IPS-18a (cell line): ENCODE measurements around the gene FLRT1.

Experiments used
- H3K27ac ChIP-seq: one replicate; pipeline ENCODE4 v1.5.1; 2013; ENCODE audit warnings: low read length
- H3K27me3 ChIP-seq: one replicate; pipeline ENCODE4 v1.6.1; 2013; ENCODE audit warnings: mild to moderate bottlenecking, low read length; ENCODE audit not compliant: control insufficient read depth, insufficient read depth
- H3K36me3 ChIP-seq: one replicate; pipeline ENCODE4 v1.6.1; 2013; ENCODE audit warnings: low read depth, low read length; ENCODE audit not compliant: control insufficient read depth
- H3K4me1 ChIP-seq: one replicate; pipeline ENCODE4 v1.6.1; 2013; ENCODE audit warnings: low read depth, low read length; ENCODE audit not compliant: control insufficient read depth
- H3K4me3 ChIP-seq: one replicate; pipeline ENCODE4 v1.5.1; 2013; ENCODE audit warnings: low read length
- H3K9ac ChIP-seq: one replicate; pipeline ENCODE4 v1.6.1; 2013; ENCODE audit warnings: mild to moderate bottlenecking, low read length, moderate library complexity
- H3K9me3 ChIP-seq: one replicate; pipeline ENCODE4 v1.6.1; 2013; ENCODE audit warnings: low read depth, low read length; ENCODE audit not compliant: control insufficient read depth

The FLRT1 gene

DNA sequence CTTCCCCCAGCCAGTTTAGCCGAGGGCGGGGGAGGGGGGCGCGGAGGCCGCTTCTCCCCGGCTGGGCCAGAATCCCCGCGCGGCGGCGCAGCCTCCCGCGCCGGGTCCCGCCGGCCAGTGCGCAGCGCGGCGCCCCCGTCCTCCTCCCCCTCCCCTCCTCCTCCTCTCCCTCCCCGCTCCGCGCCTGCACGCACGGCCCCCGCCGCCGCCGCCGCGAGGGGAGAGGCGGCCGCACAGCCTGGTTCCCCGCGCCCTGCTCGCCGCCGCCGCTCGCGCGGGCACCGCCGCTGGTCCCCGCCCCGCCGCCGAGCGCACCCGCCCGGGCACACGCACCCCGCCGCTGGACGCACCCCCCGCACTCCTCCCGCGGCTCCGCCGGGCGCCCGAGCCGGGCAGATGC, at the start of gene FLRT1:
TSS of gene FLRT1 (plus strand) at position 356 of the 400 bp plus-strand sequence. CDS start 80,337 bp downstream, outside the sequence.
- H3K4me3 ChIP-seq, result peak within 1 kb of the TSS; percentile 51
- no peaks in the 10 kb centered on the region for H3K4me1 ChIP-seq
- H3K9me3 ChIP-seq, result no peaks in the 10 kb centered on the region
- H3K36me3 ChIP-seq, result no peaks in the 10 kb centered on the region
- H3K27ac ChIP-seq, result no peak within 1 kb of the TSS
- H3K27me3 ChIP-seq, result peaks cover 96% of the 10 kb centered on the region
- no peak within 1 kb of the TSS for H3K9ac ChIP-seq

GRCh38 chr11:63986156-63986931, 49.4 kb upstream of the FLRT1 start, which contains the start of gene OTUB1:
Gene OTUB1 (plus strand): TSS chr11:63986438. CDS start chr11:63986457, 19 bp downstream.
- H3K4me3 ChIP-seq, result peak within 1 kb of the TSS; percentile 69
- H3K27ac ChIP-seq, result peak within 1 kb of the TSS; percentile 7
- no peaks in the 10 kb centered on the region for H3K9me3 ChIP-seq
- peaks cover 5% of the 10 kb centered on the region for H3K4me1 ChIP-seq
- H3K27me3 ChIP-seq, result no peaks in the 10 kb centered on the region
- peaks cover 22% of the 10 kb centered on the region for H3K36me3 ChIP-seq
- H3K9ac ChIP-seq, result peak within 1 kb of the TSS; percentile 87

DNA sequence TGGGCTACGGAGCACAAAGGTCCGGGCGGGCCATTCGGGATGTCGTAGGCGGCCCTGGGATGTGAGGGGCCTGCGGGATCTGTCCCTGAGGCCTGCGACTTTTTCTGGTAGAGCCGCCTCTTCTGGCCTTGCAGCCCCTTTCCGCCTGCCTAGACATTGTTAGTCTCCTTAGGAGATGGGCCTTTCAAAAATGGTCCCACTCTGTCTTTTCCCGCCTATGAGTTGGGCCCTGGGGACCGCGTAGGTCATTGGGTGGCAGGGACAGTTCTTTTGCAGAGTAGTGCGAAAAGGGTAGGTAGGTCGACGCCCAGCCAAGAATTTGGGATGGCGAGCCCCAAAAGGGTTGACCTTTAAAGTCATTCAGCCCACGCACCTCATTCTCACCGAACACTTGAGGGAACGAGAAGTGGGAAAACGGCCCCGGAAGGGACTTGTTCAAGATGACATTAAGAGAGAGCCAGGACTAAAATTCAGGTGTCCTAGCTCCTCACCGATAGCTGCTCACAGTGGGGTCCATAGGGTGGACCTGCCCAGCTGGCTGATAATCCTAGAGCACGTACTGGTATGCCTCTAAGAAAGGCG, 48.7 kb upstream of the FLRT1 start:
- peaks cover 5% of the 10 kb centered on the region for H3K4me1 ChIP-seq
- H3K4me3 ChIP-seq, result peak overlapping the region; percentile 69
- peaks cover 25% of the 10 kb centered on the region for H3K36me3 ChIP-seq
- H3K9ac ChIP-seq, result peak overlapping the region; percentile 87
- no peaks in the 10 kb centered on the region for H3K27me3 ChIP-seq
- H3K9me3 ChIP-seq, result no peaks in the 10 kb centered on the region
- no peak overlapping the region for H3K27ac ChIP-seq

- Histone ChIP-seq H3K36me3 (peaks cover 48% of the 10 kb centered on the region), H3K9me3 (no peaks in the 10 kb centered on the region), H3K27me3 (no peaks in the 10 kb centered on the region), H3K4me1 (peaks cover 5% of the 10 kb centered on the region), H3K4me3 (no peak overlapping the region), H3K27ac (no peak overlapping the region), H3K9ac (no peak overlapping the region)
These were observed 44.2 kb upstream of the FLRT1 start for GRCh38 chr11:63991558-63991957.

DNA sequence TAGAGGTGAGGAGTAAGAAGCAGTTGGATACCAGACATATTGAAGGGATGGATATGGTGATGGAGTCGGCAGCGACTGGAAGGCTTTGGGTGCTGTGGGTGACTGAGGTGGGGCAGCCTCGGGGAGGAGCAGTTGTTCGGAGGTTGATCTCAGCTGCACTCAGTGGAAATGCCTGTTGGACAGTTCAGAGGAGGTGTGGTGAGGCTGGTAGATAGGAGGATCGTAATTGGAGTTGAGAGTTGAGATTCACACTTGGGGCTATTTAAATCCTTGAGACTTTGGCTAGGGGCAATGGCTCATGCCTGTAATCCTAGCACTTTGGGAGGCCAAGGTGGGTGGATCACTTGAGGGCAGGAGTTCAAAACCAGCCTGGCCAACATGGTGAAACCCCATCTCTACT, 42.6 kb upstream of the FLRT1 start:
- Histone ChIP-seq H3K36me3 (peaks cover 55% of the 10 kb centered on the region), H3K9me3 (no peaks in the 10 kb centered on the region), H3K27me3 (no peaks in the 10 kb centered on the region), H3K4me1 (peaks cover 4% of the 10 kb centered on the region), H3K27ac (no peak overlapping the region), H3K4me3 (no peak overlapping the region), H3K9ac (no peak overlapping the region)

DNA sequence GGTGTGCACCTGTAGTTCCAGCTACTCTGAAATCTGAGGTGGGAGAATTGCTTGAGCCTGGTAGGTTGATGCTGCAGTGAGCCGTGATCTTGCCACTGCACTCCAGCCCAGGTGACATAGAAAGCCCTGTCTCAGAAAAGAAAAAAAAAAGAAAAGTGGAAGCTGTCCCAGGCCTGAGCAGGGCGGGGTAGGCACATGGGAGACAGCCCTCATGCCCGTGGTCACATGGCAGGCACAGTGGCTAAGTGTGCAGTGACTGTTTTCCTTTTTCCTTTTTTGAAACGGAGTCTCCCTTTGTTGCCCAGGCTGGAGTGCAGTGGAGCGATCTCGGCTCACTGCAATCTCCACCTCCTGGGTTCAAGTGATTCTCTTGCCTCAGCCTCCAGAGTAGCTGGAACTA, 41.7 kb upstream of the FLRT1 start:
- H3K4me3 ChIP-seq, result no peak overlapping the region
- no peak overlapping the region for H3K9ac ChIP-seq
- no peaks in the 10 kb centered on the region for H3K27me3 ChIP-seq
- peaks cover 49% of the 10 kb centered on the region for H3K36me3 ChIP-seq
- no peak overlapping the region for H3K27ac ChIP-seq
- no peaks in the 10 kb centered on the region for H3K9me3 ChIP-seq
- peaks cover 6% of the 10 kb centered on the region for H3K4me1 ChIP-seq

GRCh38 chr11:63996512-63996911, 39.2 kb upstream of the FLRT1 start:
- H3K9me3 ChIP-seq, result no peaks in the 10 kb centered on the region
- no peak overlapping the region for H3K27ac ChIP-seq
- H3K9ac ChIP-seq, result no peak overlapping the region
- peaks cover 31% of the 10 kb centered on the region for H3K36me3 ChIP-seq
- peaks cover 6% of the 10 kb centered on the region for H3K4me1 ChIP-seq
- H3K4me3 ChIP-seq, result no peak overlapping the region
- H3K27me3 ChIP-seq, result peaks cover 13% of the 10 kb centered on the region

DNA sequence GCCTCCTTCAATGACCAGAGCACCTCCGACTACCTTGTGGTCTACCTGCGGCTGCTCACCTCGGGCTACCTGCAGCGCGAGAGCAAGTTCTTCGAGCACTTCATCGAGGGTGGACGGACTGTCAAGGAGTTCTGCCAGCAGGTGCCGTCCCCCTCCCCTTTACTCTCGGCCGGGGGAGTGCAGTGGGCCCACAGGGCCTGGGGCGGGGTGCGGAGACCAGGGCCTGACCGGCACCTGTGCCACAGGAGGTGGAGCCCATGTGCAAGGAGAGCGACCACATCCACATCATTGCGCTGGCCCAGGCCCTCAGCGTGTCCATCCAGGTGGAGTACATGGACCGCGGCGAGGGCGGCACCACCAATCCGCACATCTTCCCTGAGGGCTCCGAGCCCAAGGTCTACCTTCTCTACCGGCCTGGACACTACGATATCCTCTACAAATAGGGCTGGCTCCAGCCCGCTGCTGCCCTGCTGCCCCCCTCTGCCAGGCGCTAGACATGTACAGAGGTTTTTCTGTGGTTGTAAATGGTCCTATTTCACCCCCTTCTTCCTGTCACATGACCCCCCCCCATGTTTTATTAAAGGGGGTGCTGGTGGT, 38.5 kb upstream of the FLRT1 start:
- Histone ChIP-seq H3K9me3 (no peaks in the 10 kb centered on the region), H3K27ac (no peak overlapping the region)

GRCh38 chr11:63997801-63998337, 37.9 kb upstream of the FLRT1 start:
- Histone ChIP-seq H3K9me3 (no peaks in the 10 kb centered on the region), H3K4me1 (peaks cover 6% of the 10 kb centered on the region), H3K27me3 (peaks cover 23% of the 10 kb centered on the region), H3K9ac (no peak overlapping the region), H3K27ac (no peak overlapping the region), H3K4me3 (no peak overlapping the region), H3K36me3 (peaks cover 28% of the 10 kb centered on the region)

More for the DNA sequence above, 38.5 kb upstream of the FLRT1 start:
- Histone ChIP-seq H3K36me3 (peaks cover 30% of the 10 kb centered on the region), H3K4me3 (no peak overlapping the region), H3K27me3 (peaks cover 19% of the 10 kb centered on the region), H3K4me1 (peaks cover 6% of the 10 kb centered on the region), H3K9ac (no peak overlapping the region)

- H3K36me3 ChIP-seq, result peaks cover 23% of the 10 kb centered on the region
- H3K27me3 ChIP-seq, result peaks cover 24% of the 10 kb centered on the region
- no peak overlapping the region for H3K9ac ChIP-seq
- peak overlapping the region; percentile 56 for H3K4me3 ChIP-seq
- H3K4me1 ChIP-seq, result peaks cover 6% of the 10 kb centered on the region
- H3K27ac ChIP-seq, result no peak overlapping the region
- no peaks in the 10 kb centered on the region for H3K9me3 ChIP-seq
These were observed 37.0 kb upstream of the FLRT1 start for GRCh38 chr11:63998558-63999348.
